Measurements from ENCODE around the gene FZD10. TPM values are rescaled to one million over a fixed set of nuclear protein-coding genes. Genes with fewer than 3 reads are reported as not detected.

The FZD10 gene
- polyA plus RNA-seq, 3 donors, result not detected

DNA sequence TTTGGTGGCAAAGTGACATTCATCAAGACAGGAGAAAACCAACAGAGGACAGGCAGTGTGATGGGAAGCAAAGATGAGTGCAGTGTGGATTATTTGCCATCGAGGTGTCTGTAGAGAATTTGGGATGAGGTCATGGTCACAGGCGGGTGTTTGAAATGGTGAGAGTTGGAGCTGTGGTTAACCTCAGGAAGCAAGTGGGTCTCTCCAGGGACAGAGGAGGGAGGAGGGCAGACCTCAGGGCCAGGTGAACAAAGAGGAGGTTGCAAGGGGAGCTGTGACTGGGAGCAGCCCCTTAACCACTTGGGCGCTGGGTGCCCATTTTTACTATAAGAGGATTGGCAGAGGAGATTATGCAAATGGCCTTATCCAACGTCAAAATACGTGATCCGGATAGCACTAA lies 7.0 kb downstream of the FZD10 start:
- H3K27ac ChIP-seq (ENCODE audit: low read depth in 1 of 2, low read length in 2 of 2), result no peak overlapping the region
- no peaks in the 10 kb centered on the region for H3K9me3 ChIP-seq (replicated peaks in 1 of 2; ENCODE audit: control insufficient read depth in 1 of 2, insufficient read depth in 1 of 2, low read length in 2 of 2)
- no peak overlapping the region for H3K4me3 ChIP-seq (replicated peaks in 1 of 3; ENCODE audit: low read depth in 2 of 3, low read length in 3 of 3)
- 0% methylated on average over 2 of the region's 6 CpGs for WGBS (ENCODE audit: insufficient coverage)
- peaks cover 0 to 5% (median 0%) of the 10 kb centered on the region in 7 donors for H3K9me3 Mint-ChIP-seq
- TF ChIP-seq, protein P1, sequence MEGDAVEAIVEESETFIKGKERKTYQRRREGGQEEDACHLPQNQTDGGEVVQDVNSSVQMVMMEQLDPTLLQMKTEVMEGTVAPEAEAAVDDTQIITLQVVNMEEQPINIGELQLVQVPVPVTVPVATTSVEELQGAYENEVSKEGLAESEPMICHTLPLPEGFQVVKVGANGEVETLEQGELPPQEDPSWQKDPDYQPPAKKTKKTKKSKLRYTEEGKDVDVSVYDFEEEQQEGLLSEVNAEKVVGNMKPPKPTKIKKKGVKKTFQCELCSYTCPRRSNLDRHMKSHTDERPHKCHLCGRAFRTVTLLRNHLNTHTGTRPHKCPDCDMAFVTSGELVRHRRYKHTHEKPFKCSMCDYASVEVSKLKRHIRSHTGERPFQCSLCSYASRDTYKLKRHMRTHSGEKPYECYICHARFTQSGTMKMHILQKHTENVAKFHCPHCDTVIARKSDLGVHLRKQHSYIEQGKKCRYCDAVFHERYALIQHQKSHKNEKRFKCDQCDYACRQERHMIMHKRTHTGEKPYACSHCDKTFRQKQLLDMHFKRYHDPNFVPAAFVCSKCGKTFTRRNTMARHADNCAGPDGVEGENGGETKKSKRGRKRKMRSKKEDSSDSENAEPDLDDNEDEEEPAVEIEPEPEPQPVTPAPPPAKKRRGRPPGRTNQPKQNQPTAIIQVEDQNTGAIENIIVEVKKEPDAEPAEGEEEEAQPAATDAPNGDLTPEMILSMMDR (IDR thresholded peaks at IDR 0.05), result no peak
- no peak overlapping the region for H3K4me3 Mint-ChIP-seq
- H3K27ac Mint-ChIP-seq, result peak overlapping the region in 1 of 7 donors; percentile 62
- no peaks in the 10 kb centered on the region for H3K36me3 ChIP-seq (replicated peaks in 1 of 2; ENCODE audit: control insufficient read depth in 1 of 2, insufficient read depth in 2 of 2, low read length in 2 of 2)
- no peaks in the 10 kb centered on the region for H3K4me1 Mint-ChIP-seq
- no peaks in the 10 kb centered on the region for H3K79me2 ChIP-seq (ENCODE audit: insufficient read depth, low read length)
- H4K20me1 ChIP-seq (ENCODE audit: insufficient read depth, low read length), result no peaks in the 10 kb centered on the region
- no peak overlapping the region for H2AFZ ChIP-seq (ENCODE audit: insufficient read depth, low read depth, low read length, poor library complexity, severe bottlenecking)
- no peak overlapping the region for H3K4me2 ChIP-seq (replicated peaks; ENCODE audit: extremely low read depth, low read length, poor library complexity, severe bottlenecking)
- no peak overlapping the region for H3K9ac ChIP-seq (ENCODE audit: insufficient read depth, low read length, poor library complexity, severe bottlenecking)
- DNase-seq, result no peak
- H3K27me3 ChIP-seq (ENCODE audit: control insufficient read depth in 2 of 2, insufficient read depth in 2 of 2, low read length in 2 of 2), result peaks cover 16 to 20% of the 10 kb centered on the region in 2 donors
- H3K36me3 Mint-ChIP-seq, result no peaks in the 10 kb centered on the region
- intact Hi-C loops (cut with micrococcal nuclease), result no loop called here
- H3K27me3 Mint-ChIP-seq (ENCODE audit: low read depth in 3 of 3), result peaks cover 16 to 27% (median 22%) of the 10 kb centered on the region in 3 donors
- no peaks in the 10 kb centered on the region for H3K4me1 ChIP-seq (ENCODE audit: control insufficient read depth in 1 of 2, insufficient read depth in 2 of 2, low read length in 2 of 2)

- no CpG with 5 or more reads among the region's 6 CpGs for WGBS (ENCODE audit: insufficient coverage)
- Histone ChIP-seq H4K20me1 (ENCODE audit: insufficient read depth, low read length) (no peaks in the 10 kb centered on the region), H2AFZ (ENCODE audit: insufficient read depth, low read depth, low read length, poor library complexity, severe bottlenecking) (no peak overlapping the region), H3K4me2 (replicated peaks; ENCODE audit: extremely low read depth, low read length, poor library complexity, severe bottlenecking) (no peak overlapping the region), H3K36me3 (replicated peaks in 1 of 2; ENCODE audit: control insufficient read depth in 1 of 2, insufficient read depth in 2 of 2, low read length in 2 of 2) (no peaks in the 10 kb centered on the region), H3K9ac (ENCODE audit: insufficient read depth, low read length, poor library complexity, severe bottlenecking) (no peak overlapping the region), H3K27me3 (ENCODE audit: control insufficient read depth in 2 of 2, insufficient read depth in 2 of 2, low read length in 2 of 2) (peaks cover 11 to 13% of the 10 kb centered on the region in 2 donors), H3K9me3 (replicated peaks in 1 of 2; ENCODE audit: control insufficient read depth in 1 of 2, insufficient read depth in 1 of 2, low read length in 2 of 2) (no peaks in the 10 kb centered on the region), H3K4me1 (ENCODE audit: control insufficient read depth in 1 of 2, insufficient read depth in 2 of 2, low read length in 2 of 2) (no peaks in the 10 kb centered on the region), H3K79me2 (ENCODE audit: insufficient read depth, low read length) (no peaks in the 10 kb centered on the region), H3K27ac (ENCODE audit: low read depth in 1 of 2, low read length in 2 of 2) (no peak overlapping the region), H3K4me3 (replicated peaks in 1 of 3; ENCODE audit: low read depth in 2 of 3, low read length in 3 of 3) (no peak overlapping the region)
- no peak overlapping the region for H3K4me3 Mint-ChIP-seq
- peaks cover 13 to 21% (median 15%) of the 10 kb centered on the region in 3 donors for H3K27me3 Mint-ChIP-seq (ENCODE audit: low read depth in 3 of 3)
- no peaks in the 10 kb centered on the region for H3K36me3 Mint-ChIP-seq
- H3K27ac Mint-ChIP-seq, result no peak overlapping the region
- H3K9me3 Mint-ChIP-seq, result peaks cover 0 to 3% (median 0%) of the 10 kb centered on the region in 7 donors
- DNase-seq, result no peak
- TF ChIP-seq, protein P1 (IDR thresholded peaks at IDR 0.05), result no peak
- intact Hi-C loops (cut with micrococcal nuclease), result no loop called here
- no peaks in the 10 kb centered on the region for H3K4me1 Mint-ChIP-seq
These were observed 7.7 kb downstream of the FZD10 start for GRCh38 chr12:130169924-130170323.
